KMS-11 (cell line): ENCODE measurements around the gene KLF3.

Experiments used
- H2AFZ ChIP-seq: fragments of 200-600 bp; sonication (generic); 2 replicates; pipeline ENCODE4 v1.6.1; 2016; ENCODE audit warnings: antibody characterized with exemption, mixed run types, low read depth
- H3K27ac ChIP-seq: fragments of 200-600 bp; sonication (generic); 2 replicates; pipeline ENCODE4 v1.6.1; 2016; ENCODE audit warnings: mild to moderate bottlenecking, mixed run types
- H3K27me3 ChIP-seq: fragments of 200-600 bp; sonication (generic); 2 replicates; pipeline ENCODE4 v1.6.1; 2017; ENCODE audit warnings: mild to moderate bottlenecking, low read depth, mixed run types, moderate library complexity; ENCODE audit not compliant: insufficient read depth
- H3K36me3 ChIP-seq: fragments of 200-600 bp; sonication (generic); 2 replicates; pipeline ENCODE4 v1.6.1; 2017; ENCODE audit warnings: mild to moderate bottlenecking, mixed run types; ENCODE audit not compliant: insufficient read depth
- H3K4me1 ChIP-seq: fragments of 200-600 bp; sonication (generic); 2 replicates; pipeline ENCODE4 v1.6.1; 2016; ENCODE audit warnings: mild to moderate bottlenecking, low read depth, mixed run types; ENCODE audit not compliant: poor library complexity, severe bottlenecking
- H3K4me2 ChIP-seq: fragments of 200-600 bp; sonication (generic); 2 replicates; pipeline ENCODE4 v1.7.0; 2016; ENCODE audit warnings: mild to moderate bottlenecking, mixed run types
- H3K4me3 ChIP-seq: fragments of 200-600 bp; sonication (generic); IDR thresholded peaks from 2 replicates; pipeline ENCODE4 v1.6.1; 2017; ENCODE audit warnings: low read depth, low read length, mixed read lengths; ENCODE audit not compliant: insufficient read depth
- H3K79me2 ChIP-seq: fragments of 200-600 bp; sonication (generic); 2 replicates; pipeline ENCODE4 v1.6.1; 2016; ENCODE audit warnings: low read depth, mixed run types; ENCODE audit not compliant: insufficient read depth
- H3K9ac ChIP-seq: fragments of 200-600 bp; sonication (generic); 2 replicates; pipeline ENCODE4 v1.6.1; 2016; ENCODE audit warnings: mild to moderate bottlenecking, mixed run types
- H4K20me1 ChIP-seq: fragments of 200-600 bp; sonication (generic); 2 replicates; pipeline ENCODE4 v1.6.1; 2016; ENCODE audit warnings: mild to moderate bottlenecking, mixed run types; ENCODE audit not compliant: insufficient read depth
- TF ChIP-seq, protein P1 (sequence below): fragments of 200-600 bp; sonication (generic); conservative IDR thresholded peaks from 2 replicates; pipeline ENCODE4 v1.6.1; 2017; ENCODE audit warnings: low read depth, mild to moderate bottlenecking, antibody characterized with exemption, low read length, moderate library complexity, mixed read lengths

KLF3 gene

DNA sequence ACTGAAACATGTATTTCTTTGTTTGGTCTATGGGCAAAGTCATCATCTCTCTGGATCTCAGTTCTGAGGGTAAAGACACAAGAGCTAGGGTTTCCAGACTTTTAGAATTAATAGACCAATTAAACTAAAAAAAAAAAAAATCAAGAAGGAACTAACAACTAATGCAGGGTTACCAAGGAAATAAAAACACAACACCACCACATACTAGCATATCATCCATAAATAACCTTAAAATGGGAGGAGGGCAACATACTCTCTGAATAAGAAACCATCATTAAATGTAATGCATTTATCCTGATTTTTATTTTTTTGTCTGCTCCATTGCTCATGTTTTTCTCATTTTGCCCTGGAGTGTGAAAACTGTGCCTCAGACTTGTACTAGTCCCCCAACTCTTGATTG is 33.5 kb upstream of the KLF3 start:
- Histone ChIP-seq H3K4me2 (no peak overlapping the region), H2AFZ (no peak overlapping the region), H3K4me3 (no peak overlapping the region), H4K20me1 (no peaks in the 10 kb centered on the region), H3K27me3 (no peaks in the 10 kb centered on the region), H3K4me1 (no peaks in the 10 kb centered on the region), H3K9ac (no peak overlapping the region), H3K79me2 (no peaks in the 10 kb centered on the region), H3K36me3 (no peaks in the 10 kb centered on the region), H3K27ac (no peak overlapping the region)
- TF ChIP-seq, protein P1, sequence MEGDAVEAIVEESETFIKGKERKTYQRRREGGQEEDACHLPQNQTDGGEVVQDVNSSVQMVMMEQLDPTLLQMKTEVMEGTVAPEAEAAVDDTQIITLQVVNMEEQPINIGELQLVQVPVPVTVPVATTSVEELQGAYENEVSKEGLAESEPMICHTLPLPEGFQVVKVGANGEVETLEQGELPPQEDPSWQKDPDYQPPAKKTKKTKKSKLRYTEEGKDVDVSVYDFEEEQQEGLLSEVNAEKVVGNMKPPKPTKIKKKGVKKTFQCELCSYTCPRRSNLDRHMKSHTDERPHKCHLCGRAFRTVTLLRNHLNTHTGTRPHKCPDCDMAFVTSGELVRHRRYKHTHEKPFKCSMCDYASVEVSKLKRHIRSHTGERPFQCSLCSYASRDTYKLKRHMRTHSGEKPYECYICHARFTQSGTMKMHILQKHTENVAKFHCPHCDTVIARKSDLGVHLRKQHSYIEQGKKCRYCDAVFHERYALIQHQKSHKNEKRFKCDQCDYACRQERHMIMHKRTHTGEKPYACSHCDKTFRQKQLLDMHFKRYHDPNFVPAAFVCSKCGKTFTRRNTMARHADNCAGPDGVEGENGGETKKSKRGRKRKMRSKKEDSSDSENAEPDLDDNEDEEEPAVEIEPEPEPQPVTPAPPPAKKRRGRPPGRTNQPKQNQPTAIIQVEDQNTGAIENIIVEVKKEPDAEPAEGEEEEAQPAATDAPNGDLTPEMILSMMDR, result no peak

DNA sequence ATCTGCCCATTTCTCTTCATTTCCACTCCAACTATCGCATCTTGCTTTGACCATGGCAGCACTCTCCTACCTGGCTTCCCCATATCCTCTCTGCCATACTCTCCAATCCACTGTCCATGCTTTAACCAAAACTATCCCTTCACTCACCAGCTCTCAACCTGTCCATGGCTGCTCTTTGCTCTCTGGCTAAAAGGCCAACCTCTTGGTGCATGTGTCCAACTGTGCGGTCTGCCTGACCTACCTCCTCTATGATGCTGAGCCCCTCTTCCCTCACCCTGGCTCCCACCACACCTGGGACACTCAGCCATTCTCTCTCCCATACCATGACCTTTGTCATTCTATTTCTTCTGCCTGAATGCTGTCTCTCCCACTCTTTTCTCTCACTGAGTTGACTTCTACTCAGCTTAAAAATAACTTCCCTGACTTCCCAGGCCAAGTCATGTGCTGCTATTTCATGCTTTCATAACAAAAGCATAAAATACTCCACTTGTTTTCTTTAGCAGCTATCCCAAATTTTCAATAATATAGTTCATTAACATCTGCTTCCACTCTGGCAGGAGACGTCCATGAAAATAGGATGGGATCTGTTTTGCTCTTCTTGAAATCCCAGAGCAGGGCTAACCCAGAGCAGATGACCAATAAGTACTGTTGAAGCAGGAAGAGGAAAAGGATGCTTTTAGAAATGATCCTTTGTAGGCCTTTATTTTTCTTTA is 29.8 kb upstream of the KLF3 start:
- no peaks in the 10 kb centered on the region for H3K4me1 ChIP-seq
- H3K79me2 ChIP-seq, result no peaks in the 10 kb centered on the region
- TF ChIP-seq, protein P1, result no peak
- H3K27me3 ChIP-seq, result no peaks in the 10 kb centered on the region
- no peaks in the 10 kb centered on the region for H3K36me3 ChIP-seq
- H2AFZ ChIP-seq, result no peak overlapping the region
- H3K27ac ChIP-seq, result no peak overlapping the region
- H4K20me1 ChIP-seq, result no peaks in the 10 kb centered on the region
- no peak overlapping the region for H3K4me3 ChIP-seq
- no peak overlapping the region for H3K9ac ChIP-seq
- no peak overlapping the region for H3K4me2 ChIP-seq

DNA sequence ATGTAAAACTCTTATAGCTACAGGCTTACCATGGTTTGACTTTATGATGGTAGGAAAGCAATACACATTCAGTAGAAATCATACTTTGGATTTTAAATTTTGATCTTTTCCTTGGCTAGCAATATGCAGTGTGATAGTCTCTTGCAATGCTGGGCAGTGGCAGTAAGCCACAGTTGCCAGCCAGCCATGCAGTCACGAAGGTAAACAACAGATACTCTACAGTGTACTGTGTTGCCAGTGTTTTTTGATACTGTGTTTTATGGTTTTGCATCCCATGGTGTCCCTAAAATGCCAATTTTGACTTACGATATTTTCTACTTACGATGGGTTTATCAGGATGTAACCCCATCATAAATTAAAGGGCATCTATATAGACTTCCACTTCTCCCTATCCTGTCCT is 24.8 kb upstream of the KLF3 start:
- TF ChIP-seq, protein P1, result no peak
- H3K4me1 ChIP-seq, result no peaks in the 10 kb centered on the region

DNA sequence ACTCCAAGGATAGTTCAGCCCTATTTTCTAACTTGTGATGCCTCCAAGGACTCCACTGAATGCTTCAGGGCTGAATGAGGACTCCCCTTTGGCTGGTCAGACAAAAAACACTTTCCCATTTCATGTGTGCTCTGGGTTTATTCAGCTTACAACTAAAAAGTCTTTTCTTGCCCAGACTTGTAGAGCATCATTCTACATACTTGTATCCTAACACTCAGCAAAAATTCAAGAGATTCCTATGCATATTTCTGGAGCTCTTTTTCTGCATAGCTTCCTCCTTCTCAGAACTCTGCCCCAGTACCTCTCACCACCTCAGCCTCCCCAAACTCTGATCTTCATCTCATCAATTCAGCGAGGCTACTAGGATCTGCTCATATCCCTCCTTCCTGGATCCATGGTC is 22.2 kb upstream of the KLF3 start:
- H3K4me2 ChIP-seq, result no peak overlapping the region
- H3K4me1 ChIP-seq, result no peaks in the 10 kb centered on the region
- no peaks in the 10 kb centered on the region for H3K27me3 ChIP-seq
- no peaks in the 10 kb centered on the region for H4K20me1 ChIP-seq
- no peak overlapping the region for H2AFZ ChIP-seq
- no peaks in the 10 kb centered on the region for H3K36me3 ChIP-seq
- TF ChIP-seq, protein P1, result no peak
- H3K4me3 ChIP-seq, result no peak overlapping the region
- no peak overlapping the region for H3K9ac ChIP-seq
- no peaks in the 10 kb centered on the region for H3K79me2 ChIP-seq
- H3K27ac ChIP-seq, result no peak overlapping the region

More for the DNA sequence above, 24.8 kb upstream of the KLF3 start:
- Histone ChIP-seq H3K27me3 (no peaks in the 10 kb centered on the region), H3K4me3 (no peak overlapping the region), H3K27ac (no peak overlapping the region), H2AFZ (no peak overlapping the region), H4K20me1 (no peaks in the 10 kb centered on the region), H3K36me3 (no peaks in the 10 kb centered on the region), H3K4me2 (no peak overlapping the region), H3K9ac (no peak overlapping the region), H3K79me2 (no peaks in the 10 kb centered on the region)
